Activated naive CD4-positive, alpha-beta T cell treated with anti-CD3 and anti-CD28 coated beads, Interleukin-2, amount 50 U/mL, for 16 hours (primary cell): ENCODE measurements around the gene NEMP1.
A peak's percentile ranks its signal among the peaks of the same experiment; 100 is the strongest.

Experiments used
- DNase-seq: peaks from one replicate; pipeline ENCODE4 v3.0.0-alpha.2; 2020

NEMP1 gene

GRCh38 chr12:57106021-57106708 lies 27.6 kb upstream of the NEMP1 start:
- DNase-seq, result no peak

GRCh38 chr12:57105011-57105753 lies 26.6 kb upstream of the NEMP1 start:
- DNase-seq, result no peak

GRCh38 chr12:57104292-57104910 lies 25.8 kb upstream of the NEMP1 start:
- no peak for DNase-seq

DNA sequence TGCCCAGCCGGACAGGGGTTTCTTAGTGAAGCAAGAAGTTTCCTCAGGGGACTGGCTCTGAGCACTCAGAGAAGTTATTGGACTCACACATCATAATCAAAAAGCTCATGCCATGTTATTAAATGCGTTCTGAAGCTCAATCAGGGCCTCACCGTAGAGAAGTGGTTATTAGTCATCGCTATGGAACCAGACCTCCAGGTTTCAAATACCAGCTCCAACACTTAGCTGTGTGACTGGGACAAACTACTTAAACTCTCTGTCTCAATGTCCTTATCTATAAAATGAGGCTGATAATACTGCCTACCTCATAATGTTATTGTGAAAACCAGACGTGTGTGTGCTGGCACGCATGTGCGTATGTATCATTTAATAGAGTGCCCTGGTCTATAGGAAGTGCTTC lies 25.3 kb upstream of the NEMP1 start:
- no peak for DNase-seq

GRCh38 chr12:57101892-57102695 lies 23.5 kb upstream of the NEMP1 start:
- DNase-seq, result no peak

GRCh38 chr12:57099766-57100165 lies 21.2 kb upstream of the NEMP1 start:
- DNase-seq, result no peak

DNA sequence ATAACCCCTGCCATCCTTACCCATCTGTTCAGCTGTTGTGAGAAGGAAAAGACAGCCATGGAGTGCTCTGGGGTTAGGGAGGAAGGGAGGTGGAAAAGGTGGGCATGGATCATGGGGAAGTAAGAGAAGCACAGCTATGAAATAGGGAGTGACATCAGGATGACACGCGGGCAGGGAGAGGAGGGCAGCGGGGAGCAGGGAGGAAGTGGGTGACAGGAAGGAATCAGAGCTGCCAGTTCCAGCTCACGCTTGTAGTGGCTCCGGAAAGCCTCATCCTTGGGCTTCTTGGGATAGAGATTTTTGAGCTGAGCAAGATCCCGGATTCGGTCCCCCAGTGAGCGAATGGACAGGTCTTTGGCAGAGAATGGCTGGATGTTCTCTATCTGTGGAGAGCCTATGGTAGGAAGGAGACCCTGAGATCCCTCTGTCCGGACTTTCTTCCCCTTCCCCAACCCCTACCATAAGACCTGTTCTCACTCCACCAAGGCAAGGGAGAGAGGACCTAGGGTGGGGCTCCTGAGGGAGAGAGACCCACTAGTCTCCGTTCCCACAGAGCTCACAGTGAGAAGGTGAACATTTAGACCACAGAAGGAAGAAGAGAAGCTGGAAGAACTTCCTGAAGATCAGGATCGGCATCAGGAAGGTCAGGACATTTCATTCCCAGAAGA lies 20.6 kb upstream of the NEMP1 start:
- no peak for DNase-seq

DNA sequence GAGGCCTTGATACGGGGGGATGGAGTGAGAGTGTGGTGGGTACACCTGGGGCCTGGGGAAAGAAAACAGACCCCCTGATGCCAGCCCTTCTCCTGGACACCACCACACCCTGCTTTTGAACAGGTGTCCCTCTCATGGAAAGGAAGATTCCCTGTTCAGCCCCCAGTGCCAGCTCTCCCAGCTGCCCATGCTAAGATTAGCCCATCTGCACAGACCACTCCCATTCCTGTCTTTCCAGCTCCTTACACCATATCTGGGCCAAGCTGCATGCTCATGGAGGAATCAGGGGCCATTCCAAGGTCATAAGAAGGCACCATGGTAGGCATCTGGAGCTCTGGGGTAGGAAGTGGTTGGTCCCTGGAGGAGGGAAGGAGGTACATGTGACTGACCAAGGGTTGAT lies 20.0 kb upstream of the NEMP1 start:
- no peak for DNase-seq

GRCh38 chr12:57097554-57097835 lies 18.9 kb upstream of the NEMP1 start:
- DNase-seq, result no peak

- no peak for DNase-seq
Measured at GRCh38 chr12:57096748-57097553, 18.4 kb upstream of the NEMP1 start.

DNA sequence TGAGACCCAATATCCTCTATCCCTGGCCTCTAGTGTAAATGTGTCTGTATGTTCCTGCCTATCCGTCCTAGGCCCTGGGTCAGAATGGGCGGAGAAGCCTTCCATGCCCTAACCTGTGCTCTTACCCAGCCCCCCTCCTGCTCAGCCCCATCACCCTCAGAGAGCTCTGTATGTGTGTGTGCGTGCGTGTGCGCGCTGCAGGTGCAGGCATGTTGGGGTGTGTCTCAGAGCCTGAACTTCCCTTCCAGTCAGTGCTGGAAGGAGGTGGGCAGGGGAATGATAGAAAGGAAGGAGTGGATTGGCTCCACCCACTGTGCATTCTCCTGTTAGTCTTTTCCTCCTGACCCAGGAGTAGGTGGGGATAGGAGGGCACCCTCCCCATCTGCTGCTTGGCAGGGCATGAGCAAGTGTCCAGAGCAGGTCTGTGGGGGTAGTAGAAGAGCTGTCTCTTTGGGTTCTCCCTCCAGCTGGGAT lies 17.5 kb upstream of the NEMP1 start:
- DNase-seq, result no peak

DNA sequence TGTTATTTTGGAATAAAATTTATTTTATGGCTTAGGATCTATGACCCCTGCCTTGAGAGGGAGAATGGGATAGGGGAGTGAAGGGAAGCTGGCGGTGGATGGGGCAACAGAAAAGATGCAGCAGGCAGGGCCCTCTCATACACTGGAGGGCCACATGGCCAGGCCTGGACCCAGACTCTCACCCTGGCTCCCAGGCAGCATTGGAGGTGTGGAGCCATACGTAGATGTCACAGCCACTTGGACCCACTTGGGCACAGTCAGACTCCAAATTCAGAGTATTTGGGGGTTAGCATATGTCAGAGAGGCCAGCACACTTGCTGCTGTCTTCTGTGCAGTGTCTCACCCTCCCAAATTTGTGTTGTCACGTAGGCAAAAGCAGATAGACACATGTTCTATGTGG lies 16.8 kb upstream of the NEMP1 start:
- no peak for DNase-seq

DNA sequence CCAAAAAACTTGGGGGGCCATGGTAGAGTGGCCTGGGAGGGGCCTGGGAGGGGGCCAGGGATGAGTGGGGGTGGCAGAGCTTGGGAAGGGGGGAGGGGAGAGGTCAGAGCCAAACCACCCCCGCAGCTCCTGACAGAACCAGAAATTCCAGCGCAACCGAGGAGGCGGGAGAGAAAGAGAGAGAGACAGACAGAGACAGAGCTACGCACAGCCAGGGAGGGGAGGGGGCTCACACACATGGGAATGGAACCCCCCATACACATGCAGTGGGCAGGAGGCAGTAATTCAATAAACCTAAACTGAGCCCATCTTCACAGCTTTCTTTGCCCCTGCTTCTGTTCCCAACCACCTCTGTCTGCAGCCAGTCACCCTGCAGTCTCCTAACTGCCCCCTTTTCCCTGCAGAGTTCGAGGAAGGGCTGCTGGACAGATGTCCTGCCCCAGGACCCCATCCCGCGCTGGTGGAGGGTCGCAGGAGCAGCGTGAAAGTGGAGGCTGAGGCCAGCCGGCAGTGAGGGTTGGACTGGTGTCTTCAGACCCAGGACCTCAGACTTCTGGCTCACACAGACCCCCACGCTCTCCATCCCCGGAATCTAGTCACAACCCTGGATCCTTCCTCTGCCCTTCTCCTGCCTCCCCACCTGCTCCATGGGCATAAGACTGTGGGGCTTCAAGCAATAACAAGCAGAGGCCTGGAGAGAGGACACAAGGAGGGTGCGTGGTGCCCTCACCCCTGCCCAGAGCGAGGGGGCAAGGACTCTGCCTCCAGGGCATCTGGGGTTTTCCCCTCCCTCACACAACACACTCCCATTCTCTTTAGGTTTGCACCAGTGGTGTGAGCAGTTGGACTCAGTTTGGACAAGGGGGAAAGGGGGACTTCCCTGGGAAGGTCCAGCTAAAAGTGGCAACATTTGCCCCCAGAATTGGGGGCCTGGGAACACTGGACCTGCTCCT lies 15.9 kb upstream of the NEMP1 start:
- no peak for DNase-seq

DNA sequence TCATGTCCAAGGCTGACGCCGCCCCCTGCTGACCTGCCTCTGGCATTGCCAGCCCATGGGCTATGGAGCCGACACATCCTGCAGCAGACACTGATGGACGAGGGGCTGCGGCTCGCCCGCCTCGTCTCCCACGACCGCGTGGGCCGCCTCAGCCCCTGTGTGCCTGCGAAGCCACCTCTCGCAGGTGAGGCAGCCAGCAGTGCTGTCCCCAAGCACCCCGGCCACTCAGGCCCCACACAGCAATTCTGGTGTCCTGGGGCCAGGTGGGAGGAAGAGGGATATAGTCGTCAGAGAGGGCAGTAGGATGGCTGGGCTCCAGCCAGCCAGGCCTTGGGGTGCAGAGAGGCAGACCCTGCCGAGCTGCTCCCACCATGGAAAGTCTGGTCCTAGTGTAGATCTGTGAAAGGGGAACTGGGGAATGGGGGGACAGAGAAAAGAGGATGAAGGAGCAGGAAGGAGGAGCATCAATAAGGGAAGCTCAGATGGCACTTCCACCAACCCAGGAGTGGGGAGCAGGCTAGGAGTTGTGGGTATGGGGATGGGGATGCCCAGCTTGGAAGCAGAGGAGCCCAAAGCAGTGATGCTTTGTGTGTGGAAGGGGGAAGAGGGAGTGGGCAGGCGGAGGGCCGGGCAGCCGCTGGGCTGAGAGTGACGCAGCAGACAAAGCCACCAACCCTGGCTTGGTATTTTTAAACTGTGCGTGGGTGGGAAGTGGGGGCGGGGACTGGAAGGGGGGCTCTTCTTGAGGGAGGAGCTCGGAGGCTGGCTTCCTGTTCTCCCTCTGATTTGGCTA lies 15.0 kb upstream of the NEMP1 start:
- peak; percentile 71 for DNase-seq

GRCh38 chr12:57092876-57093414 lies 14.4 kb upstream of the NEMP1 start:
- DNase-seq, result no peak

DNA sequence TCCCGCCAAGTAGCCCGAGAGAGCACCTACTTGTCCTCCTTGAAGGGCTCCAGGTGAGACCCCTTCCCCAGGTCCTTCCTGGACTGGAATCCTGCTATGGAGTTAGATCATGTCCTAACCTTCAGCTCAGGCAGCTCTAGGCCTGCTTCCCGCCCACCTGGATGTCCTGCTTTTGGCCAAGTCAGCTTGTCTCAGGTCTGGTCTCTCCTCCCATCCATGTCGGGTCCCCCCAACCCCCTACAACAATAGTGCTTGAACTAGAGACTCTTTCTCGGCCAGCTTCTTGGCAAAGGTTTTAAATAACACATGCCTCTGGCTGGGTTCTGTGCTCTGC lies 13.9 kb upstream of the NEMP1 start:
- no peak for DNase-seq

DNA sequence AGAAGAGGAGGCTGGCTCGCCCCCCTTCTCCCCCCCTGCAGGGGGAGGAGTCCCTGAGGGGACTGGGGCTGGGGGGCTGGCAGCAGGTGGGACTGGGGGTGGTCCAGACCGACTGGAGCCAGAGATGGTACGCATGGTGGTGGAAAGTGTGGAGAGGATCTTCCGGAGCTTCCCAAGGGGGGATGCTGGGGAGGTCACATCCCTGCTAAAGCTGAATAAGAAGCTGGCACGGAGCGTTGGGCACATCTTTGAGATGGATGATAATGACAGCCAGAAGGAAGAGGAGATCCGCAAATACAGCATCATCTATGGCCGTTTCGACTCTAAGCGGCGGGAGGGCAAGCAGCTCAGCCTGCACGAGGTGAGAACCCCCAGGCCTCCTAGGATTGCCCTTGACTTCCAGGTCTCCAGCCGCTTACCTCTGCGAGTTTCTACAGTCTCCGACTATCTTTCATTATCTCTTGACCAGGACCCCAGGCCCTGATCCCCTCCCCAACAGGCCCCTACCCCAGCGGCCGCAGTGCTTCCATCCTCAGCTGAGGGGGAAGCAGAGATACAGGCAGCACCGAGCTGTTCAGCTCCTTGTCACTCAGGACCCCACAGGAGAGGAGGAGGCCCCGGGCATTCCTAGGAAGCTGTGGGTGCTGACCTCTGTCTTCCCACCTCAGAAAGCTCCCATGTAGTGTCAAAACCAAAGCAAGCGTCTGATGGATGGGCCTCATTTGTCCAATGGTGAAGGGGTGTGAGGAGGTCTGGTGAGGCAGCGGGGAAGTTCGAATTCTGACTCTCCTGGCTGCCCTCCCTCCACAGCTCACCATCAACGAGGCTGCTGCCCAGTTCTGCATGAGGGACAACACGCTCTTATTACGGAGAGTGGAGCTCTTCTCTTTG lies 13.3 kb upstream of the NEMP1 start:
- no peak for DNase-seq

GRCh38 chr12:57090924-57091637 lies 12.5 kb upstream of the NEMP1 start:
- no peak for DNase-seq
